WI38 (cell line): ENCODE results near the gene SMTN.

Experiments
- H3K4me3 ChIP-seq: 2 replicates; pipeline ENCODE4 v1.5.1; 2011; ENCODE audit warnings: low read depth, mild to moderate bottlenecking, control low read depth, low read length
- TF ChIP-seq, protein P1 (sequence below): IDR thresholded peaks from 2 replicates; pipeline ENCODE4 v1.5.1; 2012; ENCODE audit warnings: low read depth, mild to moderate bottlenecking, control low read depth, low read length

The SMTN gene

GRCh38 chr22:31088233-31088986, 7.3 kb downstream of the SMTN start:
- no peak overlapping the region for H3K4me3 ChIP-seq
- TF ChIP-seq, protein P1, sequence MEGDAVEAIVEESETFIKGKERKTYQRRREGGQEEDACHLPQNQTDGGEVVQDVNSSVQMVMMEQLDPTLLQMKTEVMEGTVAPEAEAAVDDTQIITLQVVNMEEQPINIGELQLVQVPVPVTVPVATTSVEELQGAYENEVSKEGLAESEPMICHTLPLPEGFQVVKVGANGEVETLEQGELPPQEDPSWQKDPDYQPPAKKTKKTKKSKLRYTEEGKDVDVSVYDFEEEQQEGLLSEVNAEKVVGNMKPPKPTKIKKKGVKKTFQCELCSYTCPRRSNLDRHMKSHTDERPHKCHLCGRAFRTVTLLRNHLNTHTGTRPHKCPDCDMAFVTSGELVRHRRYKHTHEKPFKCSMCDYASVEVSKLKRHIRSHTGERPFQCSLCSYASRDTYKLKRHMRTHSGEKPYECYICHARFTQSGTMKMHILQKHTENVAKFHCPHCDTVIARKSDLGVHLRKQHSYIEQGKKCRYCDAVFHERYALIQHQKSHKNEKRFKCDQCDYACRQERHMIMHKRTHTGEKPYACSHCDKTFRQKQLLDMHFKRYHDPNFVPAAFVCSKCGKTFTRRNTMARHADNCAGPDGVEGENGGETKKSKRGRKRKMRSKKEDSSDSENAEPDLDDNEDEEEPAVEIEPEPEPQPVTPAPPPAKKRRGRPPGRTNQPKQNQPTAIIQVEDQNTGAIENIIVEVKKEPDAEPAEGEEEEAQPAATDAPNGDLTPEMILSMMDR, result no peak

- TF ChIP-seq, protein P1, result peak; percentile 78
- no peak overlapping the region for H3K4me3 ChIP-seq
These were observed 8.3 kb downstream of the SMTN start for GRCh38 chr22:31089160-31090100.

GRCh38 chr22:31090217-31091085, 9.3 kb downstream of the SMTN start:
- TF ChIP-seq, protein P1, result no peak
- H3K4me3 ChIP-seq, result no peak overlapping the region

DNA sequence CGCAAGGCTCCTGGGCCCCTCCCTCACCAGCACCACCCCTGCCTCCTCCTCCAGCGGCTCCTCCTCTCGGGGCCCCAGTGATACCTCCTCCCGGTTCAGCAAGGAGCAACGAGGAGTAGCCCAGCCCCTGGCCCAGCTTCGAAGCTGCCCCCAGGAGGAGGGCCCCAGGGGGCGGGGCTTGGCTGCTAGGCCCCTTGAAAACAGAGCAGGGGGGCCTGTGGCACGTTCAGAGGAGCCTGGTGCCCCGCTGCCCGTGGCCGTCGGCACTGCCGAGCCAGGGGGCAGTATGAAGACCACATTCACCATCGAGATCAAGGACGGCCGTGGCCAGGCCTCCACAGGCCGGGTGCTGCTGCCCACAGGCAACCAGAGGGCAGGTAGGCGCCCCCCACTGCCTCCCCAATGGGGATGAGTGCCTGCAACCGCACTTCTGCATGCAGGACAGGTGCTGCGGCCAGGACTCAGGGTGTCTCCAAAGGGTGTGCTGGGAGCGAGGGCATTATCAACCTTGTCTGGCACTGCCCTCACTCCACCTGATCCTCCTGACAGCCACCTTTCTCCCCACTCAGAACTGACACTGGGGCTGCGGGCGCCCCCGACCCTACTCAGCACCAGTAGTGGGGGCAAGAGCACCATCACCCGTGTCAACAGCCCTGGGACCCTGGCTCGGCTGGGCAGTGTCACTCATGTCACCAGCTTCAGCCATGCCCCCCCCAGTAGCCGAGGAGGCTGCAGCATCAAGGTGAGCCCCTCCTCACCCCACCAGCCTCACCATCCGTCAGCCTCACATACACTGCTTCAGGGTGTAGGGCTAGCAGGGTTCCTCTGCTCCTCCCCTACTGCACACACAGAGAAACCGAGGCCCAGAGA, 10.2 kb downstream of the SMTN start:
- TF ChIP-seq, protein P1, result no peak
- no peak overlapping the region for H3K4me3 ChIP-seq

DNA sequence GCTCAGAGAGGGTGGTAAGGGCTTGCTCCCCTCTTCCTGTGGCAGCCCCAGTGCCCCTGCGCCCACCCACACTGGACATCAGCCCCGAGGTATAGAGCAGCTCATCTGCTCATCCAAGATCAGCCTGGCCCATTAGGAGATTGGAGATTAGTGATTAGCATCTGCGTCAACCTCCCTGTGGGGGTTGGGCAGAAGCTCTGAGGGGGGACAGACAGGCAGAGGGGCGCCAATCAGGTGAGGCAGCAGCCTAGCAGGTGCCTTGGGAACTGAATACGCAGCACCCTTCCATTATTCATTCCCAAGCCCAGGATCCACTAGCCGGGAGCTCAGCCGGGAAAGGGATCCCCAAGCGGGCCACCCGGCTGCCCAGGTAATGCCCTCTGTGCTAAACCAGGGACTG, 11.0 kb downstream of the SMTN start:
- TF ChIP-seq, protein P1, result no peak
- no peak overlapping the region for H3K4me3 ChIP-seq

- TF ChIP-seq, protein P1, result no peak
These were observed 12.2 kb downstream of the SMTN start for GRCh38 chr22:31093086-31093850.

More at GRCh38 chr22:31093086-31093850, 12.2 kb downstream of the SMTN start:
- H3K4me3 ChIP-seq, result no peak overlapping the region
